Islet of Langerhans (tissue), 1 donor: Measurements from ENCODE around the gene JAM3.

Experiments used
- FAIRE-seq: peaks from one replicate; lab custom pipeline; 2011; peaks lifted over from hg19 to GRCh38; lab: Jason Lieb, UNC

The JAM3 gene

DNA sequence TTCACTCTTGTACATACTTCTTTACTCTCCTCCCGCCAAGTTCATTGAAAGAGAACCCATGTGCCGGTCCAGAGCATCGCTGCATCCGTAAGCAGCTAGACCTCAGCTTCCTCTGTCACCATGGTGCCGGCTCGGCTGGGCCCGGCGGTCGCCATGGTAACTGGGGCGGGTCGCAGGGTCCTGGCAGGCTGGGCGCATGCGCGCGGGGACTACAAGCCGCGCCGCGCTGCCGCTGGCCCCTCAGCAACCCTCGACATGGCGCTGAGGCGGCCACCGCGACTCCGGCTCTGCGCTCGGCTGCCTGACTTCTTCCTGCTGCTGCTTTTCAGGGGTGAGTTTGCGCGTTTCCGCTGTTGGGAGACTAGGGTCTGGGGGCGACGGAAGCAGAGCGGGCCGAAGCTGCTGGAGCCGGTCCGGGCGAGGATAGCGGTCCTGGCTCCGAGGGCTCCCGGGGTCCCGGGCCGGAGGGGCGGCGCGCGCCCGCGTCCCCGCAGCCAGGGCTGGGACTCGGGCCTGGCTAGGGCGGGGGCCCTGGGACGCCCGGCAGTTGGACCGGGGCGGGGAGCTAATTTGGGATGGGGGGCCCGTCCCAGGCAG, at the start of gene JAM3:
Gene JAM3 (plus strand): TSS at position 244 of the 597 bp plus-strand sequence. CDS start 12 bp downstream, at position 256.
- FAIRE-seq = peak; percentile 81

GRCh38 chr11:134019500-134019899, 49.4 kb upstream of the JAM3 start:
- no peak for FAIRE-seq

- FAIRE-seq = no peak
These were observed 48.3 kb upstream of the JAM3 start for GRCh38 chr11:134020598-134020997.

DNA sequence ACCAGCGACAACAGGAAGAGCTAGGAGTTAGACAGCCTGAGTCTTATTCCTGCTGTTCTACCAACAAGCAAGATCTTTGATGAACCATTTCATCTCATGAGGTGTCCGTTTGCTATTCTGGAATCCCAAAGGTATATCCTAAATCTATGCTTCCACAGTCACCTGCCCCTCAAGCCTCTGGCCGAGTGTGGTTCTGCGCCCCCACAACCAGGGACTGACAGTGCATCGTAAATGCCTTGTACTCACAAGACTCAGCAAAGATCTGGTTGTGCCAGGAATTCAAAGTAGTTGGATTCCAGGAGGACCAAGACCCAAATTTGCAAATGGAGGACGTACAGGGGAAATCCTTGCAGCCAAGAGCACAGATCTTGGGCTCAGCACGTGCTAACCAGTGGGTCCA, 47.5 kb upstream of the JAM3 start:
- no peak for FAIRE-seq

DNA sequence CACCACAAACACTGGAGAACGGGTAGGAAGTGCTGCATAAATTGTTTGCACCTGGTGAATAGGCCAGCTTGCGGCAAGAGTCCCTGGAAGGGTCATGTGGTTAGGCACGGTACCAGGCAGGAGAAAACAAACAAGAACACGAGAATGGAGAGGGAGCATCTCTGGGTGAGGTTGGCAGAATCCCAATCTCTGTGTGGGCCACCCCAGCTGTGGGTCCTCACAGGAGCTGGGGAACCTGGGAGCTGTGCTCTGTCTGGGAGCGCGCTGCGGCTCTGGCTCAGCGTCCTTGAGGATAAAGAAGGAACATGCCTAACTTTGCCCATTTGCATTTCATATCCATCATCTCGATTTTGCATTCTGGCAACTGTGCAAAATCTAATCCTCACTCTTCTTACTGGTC, 46.1 kb upstream of the JAM3 start:
- no peak for FAIRE-seq

DNA sequence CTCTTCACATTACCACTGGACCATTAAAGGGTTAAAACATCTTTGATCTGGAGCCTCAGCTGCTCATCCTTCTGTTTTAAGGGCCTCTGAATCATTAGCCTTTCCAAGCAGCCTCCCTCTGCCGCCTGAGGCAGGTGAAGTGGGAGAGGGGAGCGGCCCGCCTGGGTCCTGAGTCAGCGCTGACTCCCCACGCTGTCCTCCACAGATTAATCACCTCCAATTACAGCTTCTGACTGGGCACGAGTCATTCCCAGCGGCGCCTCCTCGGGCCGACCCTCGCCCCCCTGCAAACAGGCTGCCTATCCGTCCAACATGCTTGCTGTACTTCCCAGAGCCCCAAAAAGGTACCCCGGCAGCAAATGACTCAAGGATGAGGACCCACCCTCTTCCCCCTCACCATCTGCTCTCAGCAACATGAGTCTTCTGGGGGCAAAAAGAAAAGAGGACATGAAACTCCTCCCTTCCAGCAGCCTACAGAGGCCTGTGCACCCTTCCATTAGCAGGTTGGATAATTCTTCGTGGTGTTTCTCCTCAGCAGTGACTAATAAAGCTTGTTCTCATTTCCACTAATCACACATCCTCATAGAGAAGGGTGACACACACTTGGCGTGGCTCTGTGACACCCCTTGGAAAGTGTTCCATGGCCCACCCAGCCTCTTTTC, 44.3 kb upstream of the JAM3 start:
- no peak for FAIRE-seq

DNA sequence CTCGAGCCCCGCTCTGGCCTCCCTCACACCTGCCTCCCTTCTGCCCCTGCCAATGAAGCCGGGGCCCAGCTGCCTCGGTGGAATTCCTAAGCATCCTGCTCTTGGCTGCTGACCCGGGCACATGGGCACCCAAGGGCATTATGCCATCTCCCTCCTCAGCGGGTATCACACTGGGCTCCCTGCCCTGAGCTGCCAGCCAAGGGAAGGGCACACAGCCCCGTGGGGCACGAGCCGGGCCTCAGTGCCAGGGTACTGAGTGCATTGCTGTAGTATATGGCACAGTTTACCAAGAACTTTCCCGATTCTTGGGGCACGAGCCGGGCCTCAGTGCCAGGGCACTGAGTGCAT, 43.8 kb upstream of the JAM3 start:
- FAIRE-seq = no peak

GRCh38 chr11:134026655-134027343, 42.1 kb upstream of the JAM3 start:
- FAIRE-seq = no peak

DNA sequence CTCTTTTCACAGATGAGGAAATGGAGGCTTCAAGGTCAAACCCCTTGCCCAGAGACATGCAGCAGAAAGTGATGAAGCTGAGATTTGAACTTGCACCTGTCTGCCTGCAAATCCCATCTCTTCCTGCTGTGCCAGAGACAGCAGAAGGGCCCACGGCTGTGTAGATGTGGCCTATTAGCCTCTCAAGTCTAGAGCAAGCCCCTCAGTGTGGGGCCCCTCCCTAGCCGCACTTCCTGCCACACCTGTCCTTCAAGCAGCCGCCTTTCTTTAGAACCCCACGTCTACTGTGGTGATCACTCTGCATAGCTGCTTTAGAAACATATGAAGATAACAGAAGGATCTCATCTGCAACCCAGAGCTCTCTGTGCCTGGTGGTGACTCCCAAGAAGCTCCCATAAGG, 41.2 kb upstream of the JAM3 start:
- FAIRE-seq = no peak

- no peak for FAIRE-seq
These were observed 40.4 kb upstream of the JAM3 start for GRCh38 chr11:134028368-134028920.

DNA sequence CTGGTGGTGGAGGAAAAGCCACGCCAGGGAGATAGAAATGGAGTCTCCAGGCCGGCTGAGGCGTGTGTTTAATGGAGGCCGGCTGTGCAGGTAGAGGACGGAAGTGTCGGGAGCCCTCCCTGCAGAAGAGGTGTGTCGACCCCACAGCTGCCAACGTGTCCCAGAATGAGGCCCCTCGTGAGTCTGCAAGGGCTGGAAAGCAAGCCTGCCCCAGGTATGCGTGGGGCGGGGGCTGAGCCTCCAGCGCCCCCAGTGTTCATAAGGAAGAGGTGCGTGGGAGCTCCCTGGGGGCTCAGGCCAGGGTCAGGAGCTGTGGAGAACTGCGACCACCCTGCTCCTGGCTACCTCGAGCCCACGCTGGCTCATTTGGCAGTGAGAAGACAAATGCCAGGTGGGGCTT, 38.0 kb upstream of the JAM3 start:
- no peak for FAIRE-seq

- no peak for FAIRE-seq
These were observed 36.8 kb upstream of the JAM3 start for GRCh38 chr11:134032043-134032442.

- no peak for FAIRE-seq
These were observed 36.3 kb upstream of the JAM3 start for GRCh38 chr11:134032501-134033091.

- no peak for FAIRE-seq
These were observed 35.6 kb upstream of the JAM3 start for GRCh38 chr11:134033276-134033675.

DNA sequence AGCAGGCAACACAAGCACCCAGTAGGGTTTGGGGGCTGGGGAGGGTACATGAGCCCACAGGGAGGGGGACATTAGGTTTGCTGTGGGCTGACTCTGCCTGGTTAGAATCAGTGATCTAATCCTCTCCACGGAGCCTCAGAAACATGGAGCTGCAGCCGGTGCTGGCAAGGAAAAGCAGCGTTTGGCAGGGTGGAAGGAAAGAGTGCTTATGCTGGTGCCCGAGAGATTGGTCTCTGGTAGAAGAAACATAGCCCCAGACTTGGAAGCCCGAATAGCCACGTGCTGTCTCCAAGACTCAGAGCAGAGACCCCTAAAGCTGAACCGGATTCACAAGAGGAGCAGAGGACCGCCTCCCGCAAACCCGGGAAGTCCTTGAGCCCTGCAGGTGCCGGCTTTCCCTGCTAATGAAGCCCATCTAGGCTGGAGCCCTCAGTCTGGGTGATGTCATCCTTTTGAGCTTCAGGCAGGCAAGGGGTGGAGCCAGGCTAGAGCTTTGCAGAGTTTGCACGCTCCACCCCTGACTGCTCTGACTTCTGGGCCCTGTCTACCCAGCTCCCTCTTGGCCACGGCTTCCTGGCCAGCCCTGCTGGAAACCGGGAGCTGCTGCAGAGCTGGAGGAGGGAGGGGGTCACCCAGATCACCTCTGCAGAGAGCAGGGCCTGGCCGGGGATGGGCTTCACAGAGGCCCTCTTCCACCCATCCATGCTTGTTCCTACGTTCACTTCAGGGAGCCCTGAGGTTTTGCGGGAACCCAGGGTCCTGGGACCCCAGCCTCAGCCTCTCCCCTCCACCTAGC, 35.0 kb upstream of the JAM3 start:
- FAIRE-seq = no peak

- FAIRE-seq = no peak
These were observed 34.1 kb upstream of the JAM3 start for GRCh38 chr11:134034496-134035381.

- FAIRE-seq = no peak
These were observed 32.3 kb upstream of the JAM3 start for GRCh38 chr11:134036492-134037045.

- peak; percentile 79 for FAIRE-seq
These were observed 31.6 kb upstream of the JAM3 start for GRCh38 chr11:134037046-134037908.

- FAIRE-seq = no peak
These were observed 29.9 kb upstream of the JAM3 start for GRCh38 chr11:134038897-134039470.
